Stimulated activated CD4-positive, alpha-beta T cell treated with anti-CD3 and anti-CD28 coated beads, TNF-alpha, amount 100 ng/mL, for 48 hours (primary cell): Measurements from ENCODE around the gene COPS7B.

Source experiments
- DNase-seq, 3 donors: peaks; one replicate each; pipeline ENCODE4 v3.0.0-alpha.2; 2020; ENCODE audit warnings: low read depth in 3 of 3

The COPS7B gene

GRCh38 chr2:231785822-231786176 is 446 bp upstream of the COPS7B start:
- DNase-seq = no peak

- DNase-seq = no peak
These were observed 660 bp downstream of the COPS7B start for GRCh38 chr2:231786917-231787292.

- no peak for DNase-seq
These were observed 4.9 kb downstream of the COPS7B start for GRCh38 chr2:231791107-231791506.

- no peak for DNase-seq
These were observed 8.1 kb downstream of the COPS7B start for GRCh38 chr2:231794383-231794782.

- DNase-seq = no peak
These were observed 9.5 kb downstream of the COPS7B start for GRCh38 chr2:231795525-231796327.

- DNase-seq = peak in 1 of 3 donors; percentile 52
These were observed 14.3 kb downstream of the COPS7B start for GRCh38 chr2:231800493-231801091.

- DNase-seq = no peak
These were observed 17.4 kb downstream of the COPS7B start for GRCh38 chr2:231803501-231804138.

GRCh38 chr2:231807020-231807419 is 20.8 kb downstream of the COPS7B start:
- no peak for DNase-seq

- DNase-seq = no peak
These were observed 24.7 kb downstream of the COPS7B start for GRCh38 chr2:231810905-231811304.

- no peak for DNase-seq
These were observed 30.2 kb downstream of the COPS7B start for GRCh38 chr2:231816327-231817026.

GRCh38 chr2:231819447-231820042 is 33.3 kb downstream of the COPS7B start:
- no peak for DNase-seq

- DNase-seq = no peak
These were observed 34.6 kb downstream of the COPS7B start for GRCh38 chr2:231820786-231821303.

GRCh38 chr2:231821908-231822307 is 35.7 kb downstream of the COPS7B start:
- DNase-seq = no peak

- no peak for DNase-seq
These were observed 66.9 kb downstream of the COPS7B start for GRCh38 chr2:231853105-231853504.

- no peak for DNase-seq
These were observed 68.4 kb downstream of the COPS7B start for GRCh38 chr2:231854616-231855125.

GRCh38 chr2:231856959-231857358 is 70.7 kb downstream of the COPS7B start:
- DNase-seq = no peak
